ENCODE data around the gene OAS2.
"Not testable (repeated sequence)": the region's sequence is repeated elsewhere in the genome, so short reads cannot be mapped to it uniquely, and the experiment has no call there.

The OAS2 gene

DNA sequence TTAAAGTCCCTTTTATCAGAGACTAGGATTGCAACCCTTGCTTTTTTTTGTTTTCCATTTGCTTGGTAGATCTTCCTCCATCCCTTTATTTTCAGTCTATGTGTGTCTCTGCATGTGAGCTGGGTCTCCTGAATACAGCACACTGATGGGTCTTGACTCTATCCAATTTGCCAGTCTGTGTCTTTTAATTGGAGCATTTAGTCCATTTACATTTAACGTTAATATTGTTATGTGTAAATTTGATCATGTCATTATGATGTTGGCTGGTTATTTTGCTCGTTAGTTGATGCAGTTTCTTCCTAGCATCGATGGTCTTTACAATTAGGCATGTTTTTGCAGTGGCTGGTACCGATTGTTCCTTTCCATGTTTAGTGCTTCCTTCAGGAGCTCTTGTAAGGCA, 21.2 kb upstream of the OAS2 start:
- DNase-seq: not testable (repeated sequence)

DNA sequence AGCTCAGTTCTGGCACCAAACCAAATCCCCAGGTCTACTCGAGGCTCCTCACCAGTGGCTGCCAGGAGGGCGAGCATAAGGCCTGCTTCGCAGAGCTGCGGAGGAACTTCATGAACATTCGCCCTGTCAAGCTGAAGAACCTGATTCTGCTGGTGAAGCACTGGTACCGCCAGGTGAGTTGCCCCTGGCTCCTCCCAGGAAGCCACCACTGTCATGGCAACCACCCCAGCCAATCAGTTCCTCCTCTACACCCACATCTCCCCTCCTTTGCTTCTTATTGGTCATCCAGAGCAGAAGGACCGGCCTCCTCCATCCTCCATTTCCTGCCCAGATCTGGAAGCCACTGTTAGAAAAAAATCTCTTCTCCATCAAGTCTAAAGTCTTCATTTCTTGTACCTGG, 17.2 kb upstream of the OAS2 start:
- DNase-seq: no peak

DNA sequence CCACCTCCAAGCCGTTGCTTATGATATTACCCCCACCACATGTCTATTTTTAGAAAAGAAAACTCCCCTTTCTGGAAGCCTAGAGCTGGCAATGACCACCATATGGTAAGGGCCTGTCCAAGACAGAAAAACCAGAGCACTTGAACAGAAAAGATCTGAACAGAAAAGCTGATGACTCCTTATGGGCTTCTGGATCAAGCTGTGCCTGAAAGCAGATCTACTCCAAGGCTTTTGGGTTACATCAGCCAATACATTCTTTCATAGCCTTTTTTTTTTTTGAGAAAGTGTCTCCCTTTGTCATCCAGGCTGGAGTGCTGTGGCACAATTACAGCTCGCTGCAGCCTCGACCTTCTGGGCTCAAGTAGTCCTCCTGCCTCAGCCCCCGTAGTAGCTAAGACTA, 16.8 kb upstream of the OAS2 start:
- DNase-seq: no peak

DNA sequence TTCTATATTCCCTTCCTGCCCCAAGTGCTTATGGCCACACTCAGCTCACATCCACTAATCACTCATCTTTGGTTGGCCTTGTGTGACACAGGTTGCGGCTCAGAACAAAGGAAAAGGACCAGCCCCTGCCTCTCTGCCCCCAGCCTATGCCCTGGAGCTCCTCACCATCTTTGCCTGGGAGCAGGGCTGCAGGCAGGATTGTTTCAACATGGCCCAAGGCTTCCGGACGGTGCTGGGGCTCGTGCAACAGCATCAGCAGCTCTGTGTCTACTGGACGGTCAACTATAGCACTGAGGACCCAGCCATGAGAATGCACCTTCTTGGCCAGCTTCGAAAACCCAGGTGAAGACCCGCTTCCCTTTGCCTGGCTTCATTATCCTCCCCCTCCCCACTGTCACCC, 15.8 kb upstream of the OAS2 start:
- DNase-seq: no peak

DNA sequence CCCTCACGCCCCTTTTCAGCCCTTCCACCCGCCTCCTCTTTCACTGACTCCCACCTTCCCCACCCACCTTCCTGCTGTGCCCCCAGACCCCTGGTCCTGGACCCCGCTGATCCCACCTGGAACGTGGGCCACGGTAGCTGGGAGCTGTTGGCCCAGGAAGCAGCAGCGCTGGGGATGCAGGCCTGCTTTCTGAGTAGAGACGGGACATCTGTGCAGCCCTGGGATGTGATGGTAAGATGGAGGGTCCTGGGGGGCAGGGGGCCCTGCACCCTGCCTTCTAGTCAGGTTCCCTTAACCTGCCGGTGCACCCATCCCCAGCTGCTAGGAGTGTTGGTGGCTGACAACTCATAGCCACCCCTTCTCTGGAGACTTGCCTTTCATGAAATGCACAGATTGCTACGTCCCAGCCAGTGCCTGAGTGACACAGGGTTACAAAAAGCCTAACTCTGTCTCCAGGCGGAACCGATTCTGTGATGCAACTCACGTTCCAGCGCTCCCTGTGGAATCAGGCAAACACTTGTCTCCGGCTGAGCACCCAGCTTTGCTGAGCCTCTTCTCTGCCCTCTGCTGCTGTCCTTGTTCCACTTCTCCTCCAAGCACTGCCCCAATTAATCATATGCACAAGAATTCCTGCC, 15.0 kb upstream of the OAS2 start:
- DNase-seq: no peak

DNA sequence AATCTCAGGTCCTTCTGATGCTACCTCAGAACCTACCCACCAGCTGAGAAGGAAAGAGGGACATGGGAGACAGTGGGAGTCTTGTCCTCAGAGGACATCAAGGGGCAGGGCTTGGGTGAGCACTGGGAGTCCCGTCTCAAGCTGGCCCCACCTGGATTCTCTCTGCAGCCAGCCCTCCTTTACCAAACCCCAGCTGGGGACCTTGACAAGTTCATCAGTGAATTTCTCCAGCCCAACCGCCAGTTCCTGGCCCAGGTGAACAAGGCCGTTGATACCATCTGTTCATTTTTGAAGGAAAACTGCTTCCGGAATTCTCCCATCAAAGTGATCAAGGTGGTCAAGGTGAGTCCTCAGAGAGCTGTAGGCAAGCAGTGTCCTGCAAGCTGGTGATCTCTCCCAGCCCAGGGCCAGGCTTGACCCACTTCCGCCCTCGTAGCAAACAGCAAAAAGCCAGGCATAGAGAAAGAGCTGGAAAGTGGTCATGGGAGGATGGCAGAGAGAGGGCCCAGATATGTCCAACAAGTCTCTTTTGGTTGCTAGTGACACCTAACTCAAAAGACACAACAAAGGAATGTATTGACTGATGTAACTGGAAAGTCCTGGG, 14.2 kb upstream of the OAS2 start:
- no peak for DNase-seq

DNA sequence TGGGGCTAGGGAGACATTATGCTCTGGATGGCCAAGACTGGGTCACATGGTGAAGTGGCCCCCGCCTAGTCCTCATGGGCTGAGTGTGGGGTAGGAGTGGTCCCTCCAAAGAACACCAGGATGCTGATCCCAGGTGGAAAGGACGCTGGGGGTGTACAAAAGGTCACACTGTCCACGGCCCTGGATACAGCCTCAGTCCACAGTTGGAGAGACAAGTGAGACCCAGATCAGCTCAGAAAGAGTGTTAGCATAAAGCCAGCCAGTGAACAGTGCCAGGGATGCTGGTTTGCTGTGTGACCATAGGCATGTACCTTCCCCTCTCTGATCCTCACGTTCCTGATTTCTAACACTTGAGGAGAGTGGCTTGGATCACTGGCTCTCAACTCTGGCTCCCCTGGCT, 13.4 kb upstream of the OAS2 start:
- no peak for DNase-seq

DNA sequence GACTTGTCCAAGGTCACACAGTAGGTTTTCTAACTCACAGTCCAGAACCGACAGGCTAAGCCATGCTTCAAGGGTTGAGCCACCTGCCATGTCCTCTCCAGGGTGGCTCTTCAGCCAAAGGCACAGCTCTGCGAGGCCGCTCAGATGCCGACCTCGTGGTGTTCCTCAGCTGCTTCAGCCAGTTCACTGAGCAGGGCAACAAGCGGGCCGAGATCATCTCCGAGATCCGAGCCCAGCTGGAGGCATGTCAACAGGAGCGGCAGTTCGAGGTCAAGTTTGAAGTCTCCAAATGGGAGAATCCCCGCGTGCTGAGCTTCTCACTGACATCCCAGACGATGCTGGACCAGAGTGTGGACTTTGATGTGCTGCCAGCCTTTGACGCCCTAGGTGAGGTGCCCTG, 12.7 kb upstream of the OAS2 start:
- no peak for DNase-seq

DNA sequence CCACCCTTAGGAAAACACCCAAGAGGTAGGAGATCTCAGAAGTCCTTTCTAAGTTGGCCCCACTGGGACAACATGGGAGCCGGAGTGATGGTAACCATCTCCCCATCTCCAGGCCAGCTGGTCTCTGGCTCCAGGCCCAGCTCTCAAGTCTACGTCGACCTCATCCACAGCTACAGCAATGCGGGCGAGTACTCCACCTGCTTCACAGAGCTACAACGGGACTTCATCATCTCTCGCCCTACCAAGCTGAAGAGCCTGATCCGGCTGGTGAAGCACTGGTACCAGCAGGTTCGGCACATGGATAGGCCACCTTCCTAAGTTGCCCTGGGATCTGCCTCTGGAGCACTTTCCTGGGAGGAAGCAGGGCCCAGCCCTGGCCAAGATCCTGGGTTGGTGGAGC, 11.0 kb upstream of the OAS2 start:
- no peak for DNase-seq

DNA sequence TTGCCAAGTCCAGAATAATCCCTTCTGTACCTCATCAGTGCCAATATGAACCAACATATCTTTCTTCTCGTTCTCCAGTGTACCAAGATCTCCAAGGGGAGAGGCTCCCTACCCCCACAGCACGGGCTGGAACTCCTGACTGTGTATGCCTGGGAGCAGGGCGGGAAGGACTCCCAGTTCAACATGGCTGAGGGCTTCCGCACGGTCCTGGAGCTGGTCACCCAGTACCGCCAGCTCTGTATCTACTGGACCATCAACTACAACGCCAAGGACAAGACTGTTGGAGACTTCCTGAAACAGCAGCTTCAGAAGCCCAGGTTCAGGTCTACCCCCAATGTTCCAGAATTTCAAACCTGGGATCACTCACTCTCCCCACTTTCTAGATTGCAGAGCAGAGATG, 10.5 kb upstream of the OAS2 start:
- no peak for DNase-seq

DNA sequence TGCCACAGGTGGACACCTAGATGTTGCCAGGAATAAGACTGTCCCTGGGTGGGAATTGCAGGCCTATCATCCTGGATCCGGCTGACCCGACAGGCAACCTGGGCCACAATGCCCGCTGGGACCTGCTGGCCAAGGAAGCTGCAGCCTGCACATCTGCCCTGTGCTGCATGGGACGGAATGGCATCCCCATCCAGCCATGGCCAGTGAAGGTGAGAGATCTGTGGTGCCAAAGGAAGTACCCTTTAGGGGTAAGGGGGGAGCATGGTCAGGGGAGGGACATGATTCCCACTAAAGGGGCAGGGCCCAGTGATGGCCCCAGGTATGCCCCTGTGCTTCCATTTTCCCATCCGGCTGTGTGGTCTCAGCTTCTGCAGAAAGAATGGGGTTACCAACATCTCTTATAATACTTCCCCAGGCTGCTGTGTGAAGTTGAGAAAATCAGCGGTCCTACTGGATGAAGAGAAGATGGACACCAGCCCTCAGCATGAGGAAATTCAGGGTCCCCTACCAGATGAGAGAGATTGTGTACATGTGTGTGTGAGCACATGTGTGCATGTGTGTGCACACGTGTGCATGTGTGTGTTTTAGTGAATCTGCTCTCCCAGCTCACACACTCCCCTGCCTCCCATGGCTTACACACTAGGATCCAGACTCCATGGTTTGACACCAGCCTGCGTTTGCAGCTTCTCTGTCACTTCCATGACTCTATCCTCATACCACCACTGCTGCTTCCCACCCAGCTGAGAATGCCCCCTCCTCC, 8.6 kb upstream of the OAS2 start:
- no peak for DNase-seq

DNA sequence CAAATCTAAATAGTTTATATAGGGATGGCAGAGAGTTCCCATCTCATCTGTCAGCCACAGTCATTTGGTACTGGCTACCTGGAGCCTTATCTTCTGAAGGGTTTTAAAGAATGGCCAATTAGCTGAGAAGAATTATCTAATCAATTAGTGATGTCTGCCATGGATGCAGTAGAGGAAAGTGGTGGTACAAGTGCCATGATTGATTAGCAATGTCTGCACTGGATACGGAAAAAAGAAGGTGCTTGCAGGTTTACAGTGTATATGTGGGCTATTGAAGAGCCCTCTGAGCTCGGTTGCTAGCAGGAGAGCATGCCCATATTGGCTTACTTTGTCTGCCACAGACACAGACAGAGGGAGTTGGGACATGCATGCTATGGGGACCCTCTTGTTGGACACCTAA, 7.9 kb upstream of the OAS2 start:
- no peak for DNase-seq

DNA sequence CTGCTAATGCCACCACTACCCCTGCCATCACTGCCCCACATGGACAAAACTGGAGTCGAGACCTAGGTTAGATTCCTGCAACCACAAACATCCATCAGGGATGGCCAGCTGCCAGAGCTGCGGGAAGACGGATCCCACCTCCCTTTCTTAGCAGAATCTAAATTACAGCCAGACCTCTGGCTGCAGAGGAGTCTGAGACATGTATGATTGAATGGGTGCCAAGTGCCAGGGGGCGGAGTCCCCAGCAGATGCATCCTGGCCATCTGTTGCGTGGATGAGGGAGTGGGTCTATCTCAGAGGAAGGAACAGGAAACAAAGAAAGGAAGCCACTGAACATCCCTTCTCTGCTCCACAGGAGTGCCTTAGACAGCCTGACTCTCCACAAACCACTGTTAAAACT, 7.1 kb upstream of the OAS2 start:
- DNase-seq: peak; percentile 40

DNA sequence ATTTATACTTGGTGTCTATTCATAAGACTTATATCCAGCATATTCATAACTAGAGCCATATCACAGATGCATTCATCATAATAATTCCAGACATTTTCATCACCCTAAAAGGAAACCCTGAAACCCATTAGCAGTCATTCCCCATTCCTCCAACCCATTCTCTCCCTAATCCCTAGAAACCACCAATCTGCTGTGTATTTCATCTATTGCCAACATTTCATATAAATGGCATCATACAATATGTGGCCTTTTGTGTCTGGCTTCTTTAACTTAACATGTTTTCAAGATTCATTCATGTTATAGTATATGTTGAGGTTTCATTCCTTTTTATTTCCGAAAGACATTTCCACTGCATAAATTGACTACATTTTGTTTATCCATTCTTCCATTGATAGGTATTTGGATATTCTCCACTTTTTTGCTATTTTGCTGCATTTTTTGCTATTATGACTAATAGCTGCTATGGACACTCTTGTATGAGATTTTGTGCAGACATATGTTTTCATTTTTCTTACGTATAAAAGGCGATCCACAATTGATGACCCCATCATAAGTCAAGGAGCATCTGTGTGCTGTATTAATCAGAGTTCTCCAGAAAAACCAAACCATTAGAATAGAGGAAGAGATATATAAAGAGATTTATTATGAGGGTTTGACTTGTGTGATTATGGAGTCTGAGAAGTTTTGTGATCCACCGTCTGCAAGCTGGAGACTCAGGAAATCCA, 5.1 kb upstream of the OAS2 start:
- DNase-seq: no peak

DNA sequence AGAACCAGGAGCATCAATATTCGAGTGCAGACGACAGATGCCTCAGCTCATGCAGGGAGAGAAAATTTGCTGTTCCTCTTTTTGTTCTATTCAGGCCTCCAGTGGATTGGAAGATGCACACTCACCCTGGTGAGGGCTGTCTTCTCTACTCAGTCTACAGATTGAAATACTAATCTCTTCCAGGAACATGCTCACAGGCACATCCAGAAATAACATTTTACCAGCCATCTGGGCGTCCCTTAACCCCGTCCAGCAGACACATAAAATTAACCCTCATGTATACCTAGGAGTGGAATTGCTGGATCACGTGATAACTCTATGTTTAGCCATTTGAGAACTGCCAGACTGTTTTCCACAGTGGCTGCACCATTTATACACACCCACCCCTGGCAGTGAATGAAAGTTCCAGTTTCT, 4.5 kb upstream of the OAS2 start:
- no peak for DNase-seq

DNA sequence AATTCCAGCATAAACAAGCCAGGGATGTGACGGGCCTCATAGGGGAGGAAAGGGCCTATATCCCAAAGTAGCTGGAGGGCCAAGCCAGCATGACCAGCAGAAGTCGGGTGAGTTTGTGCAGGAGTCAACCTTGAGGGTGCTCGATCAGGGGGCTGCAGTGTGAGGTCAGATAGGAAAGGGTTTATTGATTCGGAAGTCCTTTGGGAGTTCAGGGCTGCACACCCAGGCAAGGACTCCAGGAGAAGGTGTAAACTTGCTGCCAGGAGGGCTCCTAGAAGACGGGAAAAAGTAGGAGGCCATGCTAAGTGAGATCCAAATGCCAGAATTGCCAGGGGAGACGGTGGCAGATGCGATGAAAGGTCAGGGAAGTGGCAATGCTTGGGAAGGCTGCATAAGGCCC, 3.4 kb upstream of the OAS2 start:
- DNase-seq: no peak

DNA sequence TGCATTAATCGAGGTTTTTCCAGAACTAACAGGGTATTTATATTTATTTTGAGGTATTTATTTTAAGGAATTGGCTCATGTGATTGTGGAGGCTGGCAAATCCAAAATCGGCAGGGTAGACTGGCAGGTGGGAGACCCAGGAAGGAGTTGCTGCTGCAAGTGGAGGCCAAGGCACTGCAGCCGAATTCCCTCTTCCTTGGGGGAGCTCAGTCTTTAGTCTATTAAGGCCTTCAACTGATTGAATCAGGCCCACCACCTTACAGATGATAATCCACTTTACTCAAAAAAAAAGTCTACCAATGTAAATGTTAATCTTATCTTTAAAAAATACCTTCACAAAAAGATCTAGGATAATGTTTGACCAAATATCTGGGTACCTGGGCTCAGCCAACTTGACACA, 1.2 kb upstream of the OAS2 start:
- no peak for DNase-seq

DNA sequence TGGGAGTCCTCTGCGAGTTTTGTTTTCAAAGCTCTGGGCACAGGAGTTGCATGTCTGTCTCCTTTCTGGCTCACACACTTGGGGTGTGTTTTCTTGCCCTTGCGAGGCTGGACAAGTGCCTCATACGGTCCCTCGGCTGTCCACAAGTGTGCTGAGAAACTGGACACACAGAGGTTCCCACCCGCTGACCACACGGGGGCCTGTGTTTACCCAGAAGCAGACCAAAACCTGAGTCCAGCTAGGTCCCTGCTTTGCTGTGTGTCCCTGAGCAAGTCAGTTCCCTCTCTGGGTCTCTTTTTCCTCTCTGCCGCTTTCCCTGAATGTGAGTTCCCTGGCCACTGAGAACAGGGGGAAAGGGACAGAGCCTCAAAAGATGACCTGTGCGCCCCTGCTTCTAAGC, 678 bp upstream of the OAS2 start:
- no peak for DNase-seq

DNA sequence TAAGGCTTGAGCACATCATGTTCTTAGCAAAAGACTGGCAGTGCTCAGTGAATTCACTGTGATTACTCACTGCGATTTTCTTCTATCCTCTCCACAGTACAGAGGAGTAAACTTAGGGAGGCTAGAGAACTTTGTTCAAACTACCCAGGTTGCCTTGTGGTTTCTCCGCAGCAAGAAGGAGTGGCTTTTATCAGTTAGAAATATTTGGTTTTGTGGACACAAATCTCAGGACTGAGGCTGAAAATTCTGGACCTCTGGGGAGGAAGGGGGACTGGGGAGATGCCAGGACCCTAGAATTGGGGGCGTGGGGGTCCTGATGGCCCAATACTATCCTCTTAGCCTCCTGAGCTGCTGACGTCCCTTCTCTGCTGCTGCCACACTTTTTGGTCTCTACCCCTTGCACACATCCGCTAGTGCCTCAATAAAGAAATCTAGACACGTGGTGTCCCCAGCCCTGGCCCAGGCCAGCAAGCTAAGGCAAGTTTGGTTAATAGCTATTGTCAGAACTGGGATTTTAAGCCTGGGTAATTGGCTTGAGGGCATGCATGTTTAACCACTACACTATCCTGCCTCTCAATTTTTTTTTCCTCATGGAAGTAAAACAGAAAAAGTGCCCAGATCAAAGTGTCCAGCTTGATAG, 842 bp downstream of the OAS2 start:
- no peak for DNase-seq

DNA sequence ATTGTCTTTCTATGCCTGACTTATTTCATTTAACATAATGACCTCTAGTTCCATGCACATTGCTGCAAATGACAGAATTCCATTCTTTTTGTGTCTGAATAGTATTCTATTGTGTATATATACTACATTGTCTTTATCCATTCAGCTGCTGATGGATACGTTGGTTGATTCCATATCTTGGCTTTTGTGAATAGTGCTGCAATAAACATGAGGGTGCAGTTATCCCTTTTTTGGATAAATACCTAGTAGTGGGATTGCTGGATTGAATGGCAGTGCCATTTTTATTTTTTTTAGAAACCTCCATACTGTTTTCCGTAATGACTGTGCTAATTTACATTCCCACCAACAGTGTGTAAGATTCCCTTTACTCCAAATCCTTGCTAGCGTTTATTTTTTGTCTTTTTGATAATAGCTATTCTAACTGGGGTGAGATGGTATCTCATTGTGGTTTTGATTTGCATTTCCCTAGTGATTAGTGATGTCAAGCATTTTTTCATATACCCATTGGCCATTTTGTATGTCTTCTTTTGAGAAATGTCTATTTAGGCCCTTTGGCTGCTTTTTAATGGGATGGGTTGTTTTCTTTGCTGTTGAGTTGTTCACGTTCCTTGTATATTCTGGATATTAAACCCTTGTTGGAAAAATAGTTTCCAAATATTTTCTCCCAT, 2.3 kb downstream of the OAS2 start:
- no peak for DNase-seq

DNA sequence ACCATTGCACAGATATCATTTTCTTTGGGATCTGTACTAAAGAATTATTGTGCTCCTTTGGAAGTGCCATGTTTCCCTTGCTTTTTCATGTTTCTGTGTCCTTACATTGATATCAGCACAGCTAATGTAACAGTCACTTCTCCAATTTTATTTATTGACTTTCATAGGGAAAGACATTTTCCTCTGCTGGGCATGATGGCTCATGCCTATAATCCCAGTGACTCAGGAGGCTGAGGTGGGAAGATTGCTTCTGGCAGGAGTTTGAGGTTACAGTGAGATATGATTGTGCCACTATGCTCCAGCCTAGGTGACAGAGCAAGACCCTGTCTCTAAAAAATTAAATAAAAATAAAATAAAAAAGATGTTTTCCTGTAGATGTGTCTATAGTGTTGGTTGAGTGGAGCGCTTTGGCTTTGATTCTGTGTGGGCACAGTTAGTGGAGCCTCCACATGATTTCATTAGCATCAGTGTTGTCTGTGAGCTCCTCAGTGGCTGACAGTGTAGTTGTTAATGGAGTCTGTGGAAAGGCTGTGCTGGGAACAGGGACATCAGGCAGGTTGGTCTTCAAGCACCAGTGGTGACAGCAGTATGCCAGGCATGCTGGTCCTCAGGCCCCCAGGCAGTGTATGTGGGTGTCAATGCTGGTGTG, 7.4 kb downstream of the OAS2 start:
- no peak for DNase-seq

DNA sequence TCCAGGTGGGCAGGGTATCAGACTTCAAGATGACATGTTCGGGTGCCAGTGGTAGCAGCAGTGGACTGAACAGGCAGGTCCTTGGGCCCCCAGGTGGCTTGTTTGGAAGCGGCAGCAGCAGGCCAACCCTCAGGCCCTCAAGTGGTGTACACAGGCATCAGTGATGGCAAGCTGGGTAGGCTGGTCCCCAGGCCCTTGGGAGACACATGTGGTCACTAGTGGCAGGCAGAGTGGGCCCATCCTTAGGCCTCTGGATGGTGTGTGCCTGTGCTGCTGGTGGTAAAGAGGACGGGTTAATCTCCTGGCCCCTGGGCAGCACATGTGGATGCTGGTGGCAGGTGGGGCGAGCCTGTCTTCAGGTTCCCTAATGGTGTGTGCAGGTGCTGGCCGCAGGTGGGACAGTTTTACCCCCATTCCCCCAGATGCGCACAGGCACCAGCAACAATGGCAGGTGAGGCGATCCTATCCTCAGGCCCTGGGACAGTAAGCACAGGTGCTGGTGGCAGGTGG, 8.0 kb downstream of the OAS2 start:
- DNase-seq: no peak
